ENCODE measurements around the gene ATP8A2. TPM values are rescaled to one million over a fixed set of nuclear protein-coding genes. Genes with fewer than 3 reads are reported as not detected.

The ATP8A2 gene
- total and polyA plus RNA-seq, 4 donors = 0.01 to 0.08 (median 0.05) TPM; not detected in 1

- TF ChIP-seq RXRA (IDR thresholded peaks at IDR 0.05) (no peak), SP1 (IDR thresholded peaks at IDR 0.05) (no peak), NR2F2 (IDR thresholded peaks at IDR 0.05) (no peak), FOXA1 (IDR thresholded peaks at IDR 0.05) (no peak), HNF4A (conservative IDR thresholded peaks at IDR 0.05) (no peak), REST (IDR thresholded peaks at IDR 0.05) (no peak), JUND (IDR thresholded peaks at IDR 0.05) (no peak), FOXA2 (IDR thresholded peaks at IDR 0.05) (no peak), YY1 (IDR thresholded peaks at IDR 0.05) (no peak), EGR1 (IDR thresholded peaks at IDR 0.05; ENCODE audit: low read depth in 2 of 2) (no peak), HNF4G (IDR thresholded peaks at IDR 0.05) (no peak), RAD21 (IDR thresholded peaks at IDR 0.05) (no peak)
- TF ChIP-seq, protein P1, sequence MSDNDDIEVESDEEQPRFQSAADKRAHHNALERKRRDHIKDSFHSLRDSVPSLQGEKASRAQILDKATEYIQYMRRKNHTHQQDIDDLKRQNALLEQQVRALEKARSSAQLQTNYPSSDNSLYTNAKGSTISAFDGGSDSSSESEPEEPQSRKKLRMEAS (IDR thresholded peaks at IDR 0.05) = no peak
Measured at GRCh38 chr13:25633093-25633492, 261.3 kb downstream of the ATP8A2 start.

GRCh38 chr13:25645681-25646080 lies 273.9 kb downstream of the ATP8A2 start:
- H3K9ac ChIP-seq (ENCODE audit: low read depth in 1 of 2, low read length in 2 of 2) = no peak overlapping the region
- no peak overlapping the region for H3K27ac ChIP-seq (ENCODE audit: low read depth in 1 of 2, low read length in 2 of 2)
- no peaks in the 10 kb centered on the region for H3K4me1 ChIP-seq (ENCODE audit: control insufficient read depth in 4 of 4, insufficient read depth in 4 of 4, low read length in 3 of 4)
- no peak for DNase-seq (ENCODE audit: low spot score)
- no peaks in the 10 kb centered on the region for H3K27me3 ChIP-seq (ENCODE audit: control insufficient read depth in 4 of 4, insufficient read depth in 4 of 4, low read length in 3 of 4)
- no peak overlapping the region for H3K4me3 ChIP-seq (ENCODE audit: low read depth in 1 of 3, low read length in 3 of 3)
- peaks cover 0 to 2% (median 0%) of the 10 kb centered on the region in 4 donors for H3K9me3 ChIP-seq (ENCODE audit: control insufficient read depth in 4 of 4, low read length in 3 of 4)
- WGBS = 75% methylated on average over 1 of the region's 1 CpG
- TF ChIP-seq TAF1 (conservative IDR thresholded peaks at IDR 0.05) = no peak
- no peak for TF ChIP-seq RAD21 (IDR thresholded peaks at IDR 0.05)
- TF ChIP-seq FOXA1 (IDR thresholded peaks at IDR 0.05) = no peak
- no peak for TF ChIP-seq NR2F2 (IDR thresholded peaks at IDR 0.05)
- no peak for TF ChIP-seq JUND (IDR thresholded peaks at IDR 0.05)
- TF ChIP-seq SP1 (IDR thresholded peaks at IDR 0.05) = no peak
- H3K36me3 ChIP-seq (ENCODE audit: control insufficient read depth in 4 of 4, insufficient read depth in 3 of 4, low read depth in 1 of 4, low read length in 3 of 4) = no peaks in the 10 kb centered on the region

More at GRCh38 chr13:25633093-25633492, 261.3 kb downstream of the ATP8A2 start:
- Histone ChIP-seq H3K36me3 (ENCODE audit: control insufficient read depth in 4 of 4, insufficient read depth in 3 of 4, low read depth in 1 of 4, low read length in 3 of 4) (no peaks in the 10 kb centered on the region), H3K4me3 (ENCODE audit: low read depth in 1 of 3, low read length in 3 of 3) (no peak overlapping the region), H3K27ac (ENCODE audit: low read depth in 1 of 2, low read length in 2 of 2) (no peak overlapping the region), H3K9ac (ENCODE audit: low read depth in 1 of 2, low read length in 2 of 2) (no peak overlapping the region), H3K4me1 (ENCODE audit: control insufficient read depth in 4 of 4, insufficient read depth in 4 of 4, low read length in 3 of 4) (no peaks in the 10 kb centered on the region), H3K9me3 (ENCODE audit: control insufficient read depth in 4 of 4, low read length in 3 of 4) (no peaks in the 10 kb centered on the region), H3K27me3 (ENCODE audit: control insufficient read depth in 4 of 4, insufficient read depth in 4 of 4, low read length in 3 of 4) (peaks cover 0 to 6% (median 0%) of the 10 kb centered on the region in 4 donors)
- no peak for DNase-seq (ENCODE audit: low spot score)
- WGBS = 63% methylated on average over 5 of the region's 5 CpGs

- H3K27ac ChIP-seq (ENCODE audit: low read depth in 1 of 2, low read length in 2 of 2) = no peak overlapping the region
- H3K27me3 ChIP-seq (ENCODE audit: control insufficient read depth in 4 of 4, insufficient read depth in 4 of 4, low read length in 3 of 4) = no peaks in the 10 kb centered on the region
- no peak overlapping the region for H3K9ac ChIP-seq (ENCODE audit: low read depth in 1 of 2, low read length in 2 of 2)
- H3K9me3 ChIP-seq (ENCODE audit: control insufficient read depth in 4 of 4, low read length in 3 of 4) = peaks cover 0 to 3% (median 0%) of the 10 kb centered on the region in 4 donors
- H3K36me3 ChIP-seq (ENCODE audit: control insufficient read depth in 4 of 4, insufficient read depth in 3 of 4, low read depth in 1 of 4, low read length in 3 of 4) = no peaks in the 10 kb centered on the region
- no peak overlapping the region for H3K4me3 ChIP-seq (ENCODE audit: low read depth in 1 of 3, low read length in 3 of 3)
- DNase-seq (ENCODE audit: low spot score) = no peak
- no peaks in the 10 kb centered on the region for H3K4me1 ChIP-seq (ENCODE audit: control insufficient read depth in 4 of 4, insufficient read depth in 4 of 4, low read length in 3 of 4)
- 42% methylated on average over 1 of the region's 1 CpG for WGBS
- TF ChIP-seq SP1 (IDR thresholded peaks at IDR 0.05) = no peak
- no peak for TF ChIP-seq FOXA2 (IDR thresholded peaks at IDR 0.05)
- no peak for TF ChIP-seq CTCF (IDR thresholded peaks at IDR 0.05; ENCODE audit: low read depth, low read length, missing input control)
- TF ChIP-seq JUND (IDR thresholded peaks at IDR 0.05) = no peak
- no peak for TF ChIP-seq ZBTB33 (IDR thresholded peaks at IDR 0.05)
- TF ChIP-seq RXRA (IDR thresholded peaks at IDR 0.05) = no peak
- TF ChIP-seq, protein P1 (IDR thresholded peaks at IDR 0.05) = no peak
- TF ChIP-seq RAD21 (IDR thresholded peaks at IDR 0.05) = no peak
- no peak for TF ChIP-seq TAF1 (conservative IDR thresholded peaks at IDR 0.05)
- no peak for TF ChIP-seq HNF4A (conservative IDR thresholded peaks at IDR 0.05)
- TF ChIP-seq GABPA (IDR thresholded peaks at IDR 0.05 in 1 of 2, conservative IDR thresholded peaks at IDR 0.05 in 1 of 2) = no peak
- TF ChIP-seq YY1 (IDR thresholded peaks at IDR 0.05) = no peak
- no peak for TF ChIP-seq NR2F2 (IDR thresholded peaks at IDR 0.05)
- TF ChIP-seq HNF4G (IDR thresholded peaks at IDR 0.05) = no peak
Measured at GRCh38 chr13:25649001-25649633, 277.3 kb downstream of the ATP8A2 start.

Measured in liver (tissue), 9 donors.